Spleen (tissue), 11 donors: ENCODE data around the gene VTCN1. TPM values are rescaled to one million over a fixed set of nuclear protein-coding genes. Genes with fewer than 3 reads are reported as not detected.
A peak's percentile ranks its signal among the peaks of the same experiment; 100 is the strongest.

Experiments
- DNase-seq: peaks from one replicate; pipeline ENCODE4 v3.0.0-alpha.2; 2020
- H3K27ac ChIP-seq, 8 donors: fragments of 200-600 bp; sonication (generic) in 7 of 8; 1 replicate in 4 of 8; 2 replicates in 4 of 8; pipeline versions ENCODE4 v1.5.0 to v1.8.0; 2016 to 2021; ENCODE audit warnings: inconsistent platforms in 4 of 8, mild to moderate bottlenecking in 4 of 8, moderate library complexity in 1 of 8
- H3K27me3 ChIP-seq, 7 donors: fragments of 200-600 bp; sonication (generic) in 6 of 7; replicated peaks in 1 of 7; 1 replicate in 4 of 7; 2 replicates in 3 of 7; pipeline versions ENCODE4 v1.5.0 to v1.8.0; 2016 to 2021; ENCODE audit warnings: inconsistent platforms in 3 of 7, mild to moderate bottlenecking in 1 of 7
- H3K36me3 ChIP-seq, 6 donors: fragments of 200-600 bp; sonication (generic) in 5 of 6; 1 replicate in 4 of 6; 2 replicates in 2 of 6; pipeline versions ENCODE4 v1.5.0 to v1.8.0; 2016 to 2021; ENCODE audit warnings: inconsistent platforms in 2 of 6
- H3K4me1 ChIP-seq, 6 donors: fragments of 200-600 bp; sonication (generic) in 5 of 6; 1 replicate in 3 of 6; 2 replicates in 3 of 6; pipeline versions ENCODE4 v1.5.0 to v1.8.0; 2016 to 2021; ENCODE audit warnings: inconsistent platforms in 3 of 6
- H3K4me3 ChIP-seq, 8 donors: fragments of 200-600 bp; sonication (generic) in 7 of 8; 1 replicate in 4 of 8; 2 replicates in 4 of 8; pipeline versions ENCODE4 v1.5.0 to v1.8.0; 2016 to 2021; ENCODE audit warnings: inconsistent platforms in 4 of 8, mild to moderate bottlenecking in 4 of 8, moderate library complexity in 2 of 8
- H3K9me3 ChIP-seq, 8 donors: fragments of 200-600 bp; sonication (generic) in 7 of 8; 1 replicate in 4 of 8; 2 replicates in 4 of 8; pipeline versions ENCODE4 v1.5.0 to v1.8.0; 2016 to 2021; ENCODE audit warnings: inconsistent platforms in 4 of 8
- CTCF ChIP-seq, 11 experiments: fragments of 200-600 bp in 7 of 11; fragments of 450-650 bp in 4 of 11; sonication (generic) in 4 of 11; IDR thresholded peaks in 8 of 11; conservative IDR thresholded peaks in 3 of 11; 1 replicate in 7 of 11; 2 replicates in 4 of 11; pipeline versions ENCODE4 v1.4.0 to v1.8.0; 2016 to 2021; ENCODE audit warnings: antibody characterized with exemption in 11 of 11, inconsistent platforms in 4 of 11, mild to moderate bottlenecking in 1 of 11
- POLR2A ChIP-seq, 3 donors: fragments of 450-650 bp; IDR thresholded peaks; one replicate each; pipeline ENCODE4 v1.5.1; 2017; ENCODE audit warnings: antibody characterized with exemption in 3 of 3, mild to moderate bottlenecking in 1 of 3
- POLR2AphosphoS5 ChIP-seq, 3 donors: sonication (generic); formaldehyde crosslinking; IDR thresholded peaks; one replicate each; pipeline ENCODE4 v1.5.1; 2017; ENCODE audit warnings: antibody characterized with exemption in 3 of 3
- WGBS, 5 donors: extraction: QIAGEN DNeasy Blood & Tissue Kit in 3 of 5; methylation state at CpG; one replicate each; pipeline versions ENCODE4 v1.1.5 to v1.1.7; 2013 to 2018; 5-methylcytosine and 5-hydroxymethylcytosine counted together
- intact Hi-C: fragments of 100-400 bp; cut with DNase I; formaldehyde crosslinking; loops from one replicate; pipeline ENCODE4 v1.15.0; 2023; ENCODE audit warnings: low total_unique reads
- polyA plus RNA-seq, 3 donors: library from polyadenylated mRNA; stranded (reverse); fragments of 200-250 nt; gene quantifications; one replicate each; pipeline ENCODE4 v1.2.1, GENCODE V29; 2013
- total RNA-seq, 7 donors: library from RNA; depleted of rRNA in 3 of 7; stranded (reverse); fragments of >200 nt in 3 of 7; fragmentation: NEBNext Ultra II Directional in 4 of 7; extraction: Animal tissue kit (Norgen Biotek cat#: 25700) in 4 of 7; gene quantifications; one replicate each; pipeline versions ENCODE4 v1.1.0 to v1.2.1, GENCODE V29; 2016 to 2021
- donor health status: healthy with polysubstance abuse.
- donor health status: DM: no; HTN: no; CAD: no; lungs with moderate emphysema.
- donor health status: DM: no; HTN: no; CAD: no.
- donor health status: Bipolar disorder and iron deficiency.
- donor health status: healthy.
- donor health status: DM: no; HTN: no; CAD: no.
- donor health status: DM: yes; HTN: yes; CAD: no.

Gene VTCN1
- total and polyA plus RNA-seq, 10 donors: not detected

GRCh38 chr1:117116784-117117130 is 94.0 kb downstream of the VTCN1 start:
- no peak for DNase-seq
- peaks cover 0 to 11% (median 8%) of the 10 kb centered on the region in 6 donors for H3K4me1 ChIP-seq
- no peaks in the 10 kb centered on the region for H3K27me3 ChIP-seq
- H3K4me3 ChIP-seq: no peak overlapping the region
- intact Hi-C loops: no loop called here
- WGBS, 5 donors: 80 to 98% (median 94%) methylated on average over 3 of the region's 3 CpGs
- H3K27ac ChIP-seq: no peak overlapping the region
- H3K36me3 ChIP-seq: no peaks in the 10 kb centered on the region
- no peak for TF ChIP-seq POLR2AphosphoS5 (IDR thresholded peaks at IDR 0.05)
- TF ChIP-seq CTCF (IDR thresholded peaks at IDR 0.05 in 8 of 11, conservative IDR thresholded peaks at IDR 0.05 in 3 of 11): no peak
- no peak for TF ChIP-seq POLR2A (IDR thresholded peaks at IDR 0.05)
- H3K9me3 ChIP-seq: no peaks in the 10 kb centered on the region

GRCh38 chr1:117116090-117116783 is 94.5 kb downstream of the VTCN1 start:
- Histone ChIP-seq H3K4me3 (no peak overlapping the region), H3K27me3 (no peaks in the 10 kb centered on the region), H3K36me3 (no peaks in the 10 kb centered on the region), H3K4me1 (peaks cover 0 to 9% (median 7%) of the 10 kb centered on the region in 6 donors), H3K27ac (no peak overlapping the region), H3K9me3 (no peaks in the 10 kb centered on the region)
- intact Hi-C loops: no loop called here
- TF ChIP-seq POLR2A (IDR thresholded peaks at IDR 0.05): no peak
- no peak for TF ChIP-seq POLR2AphosphoS5 (IDR thresholded peaks at IDR 0.05)
- TF ChIP-seq CTCF (IDR thresholded peaks at IDR 0.05 in 8 of 11, conservative IDR thresholded peaks at IDR 0.05 in 3 of 11): no peak
- WGBS, 5 donors: 92 to 96% (median 96%) methylated on average over 13 of the region's 13 CpGs
- DNase-seq: no peak

GRCh38 chr1:117114877-117115276 is 95.8 kb downstream of the VTCN1 start:
- intact Hi-C loops: no loop called here
- Histone ChIP-seq H3K4me3 (no peak overlapping the region), H3K4me1 (no peaks in the 10 kb centered on the region), H3K27ac (no peak overlapping the region), H3K27me3 (no peaks in the 10 kb centered on the region), H3K36me3 (no peaks in the 10 kb centered on the region), H3K9me3 (no peaks in the 10 kb centered on the region)
- DNase-seq: no peak
- WGBS, 5 donors: 72 to 78% (median 76%) methylated on average over 2 of the region's 2 CpGs
- no peak for TF ChIP-seq POLR2AphosphoS5 (IDR thresholded peaks at IDR 0.05)
- no peak for TF ChIP-seq POLR2A (IDR thresholded peaks at IDR 0.05)
- TF ChIP-seq CTCF (IDR thresholded peaks at IDR 0.05 in 8 of 11, conservative IDR thresholded peaks at IDR 0.05 in 3 of 11): no peak

- H3K36me3 ChIP-seq: no peaks in the 10 kb centered on the region
- TF ChIP-seq POLR2A (IDR thresholded peaks at IDR 0.05): no peak
- TF ChIP-seq CTCF (IDR thresholded peaks at IDR 0.05 in 8 of 11, conservative IDR thresholded peaks at IDR 0.05 in 3 of 11): no peak
- TF ChIP-seq POLR2AphosphoS5 (IDR thresholded peaks at IDR 0.05): peak in 2 of 3 donors; percentile 36 to 42
- DNase-seq: no peak
- intact Hi-C loops: no loop called here
- no peaks in the 10 kb centered on the region for H3K27me3 ChIP-seq
- H3K4me1 ChIP-seq: no peaks in the 10 kb centered on the region
- H3K4me3 ChIP-seq: peak overlapping the region in 1 of 8 donors; percentile 5
- H3K27ac ChIP-seq: peak overlapping the region in 2 of 8 donors; percentile 18 to 36
- H3K9me3 ChIP-seq: no peaks in the 10 kb centered on the region
- 67 to 92% (median 82%) methylated on average over 10 to 11 of the region's 11 CpGs for WGBS, 5 donors
Observed at GRCh38 chr1:117113199-117113598, 97.5 kb downstream of the VTCN1 start.
